Fibroblast of lung (primary cell): Measurements from ENCODE around the gene TENM4. TPM values are rescaled to one million over a fixed set of nuclear protein-coding genes. Genes with fewer than 3 reads are reported as not detected.
A peak's percentile ranks its signal among the peaks of the same experiment; 100 is the strongest.

ENCODE experiments used
- DNase-seq, 2 donors: peaks; one replicate each; pipeline versions ENCODE4 v3.0.0 to v3.0.0-alpha.2; 2010; ENCODE audit warnings: low read depth in 2 of 2
- H2AFZ ChIP-seq: 2 replicates; pipeline ENCODE4 v1.5.1; 2012; ENCODE audit warnings: low read length, control low read depth, inconsistent platforms
- H3K27ac ChIP-seq: 2 replicates; pipeline ENCODE4 v1.5.1; 2011; ENCODE audit warnings: low read length, control low read depth; ENCODE audit not compliant: insufficient read depth
- H3K27me3 ChIP-seq: 2 replicates; pipeline ENCODE4 v1.5.1; 2011; ENCODE audit warnings: mild to moderate bottlenecking, low read length; ENCODE audit not compliant: control insufficient read depth, insufficient read depth
- H3K36me3 ChIP-seq: 2 replicates; pipeline ENCODE4 v1.5.1; 2011; ENCODE audit warnings: low read length; ENCODE audit not compliant: control insufficient read depth, insufficient read depth
- H3K4me1 ChIP-seq: 2 replicates; pipeline ENCODE4 v1.5.1; 2011; ENCODE audit warnings: low read length; ENCODE audit not compliant: control insufficient read depth, insufficient read depth; ENCODE audit errors: extremely low read depth
- H3K4me2 ChIP-seq: 2 replicates; pipeline ENCODE4 v1.5.1; 2011; ENCODE audit warnings: low read length, control low read depth; ENCODE audit not compliant: insufficient read depth; ENCODE audit errors: extremely low read depth
- H3K4me3 ChIP-seq, 4 experiments: fragments of 200-600 bp in 1 of 4; sonication (generic) in 1 of 4; replicated peaks in 1 of 4; 2 replicates each; pipeline ENCODE4 v1.5.1; 2011 to 2016; ENCODE audit warnings: low read length in 4 of 4, low read depth in 3 of 4, mild to moderate bottlenecking in 3 of 4, control low read depth in 2 of 4, inconsistent platforms in 1 of 4, mixed read lengths in 1 of 4; ENCODE audit not compliant: insufficient read depth in 1 of 4; ENCODE audit errors: control extremely low read depth in 1 of 4
- H3K79me2 ChIP-seq: 2 replicates; pipeline ENCODE4 v1.5.1; 2012; ENCODE audit warnings: mild to moderate bottlenecking, low read length, inconsistent platforms; ENCODE audit not compliant: control insufficient read depth, insufficient read depth
- H3K9ac ChIP-seq: 2 replicates; pipeline ENCODE4 v1.5.1; 2011; ENCODE audit warnings: mild to moderate bottlenecking, low read length, control low read depth; ENCODE audit not compliant: insufficient read depth
- H3K9me3 ChIP-seq: 2 replicates; pipeline ENCODE4 v1.5.1; 2012; ENCODE audit warnings: low read depth, low read length; ENCODE audit not compliant: control insufficient read depth, insufficient read depth
- H4K20me1 ChIP-seq: 2 replicates; pipeline ENCODE4 v1.5.1; 2011; ENCODE audit warnings: low read length; ENCODE audit not compliant: control insufficient read depth, insufficient read depth; ENCODE audit errors: extremely low read depth
- EZH2 ChIP-seq: IDR thresholded peaks from 2 replicates; pipeline ENCODE4 v1.5.1; 2012; ENCODE audit warnings: low read length, control low read depth, mild to moderate bottlenecking; ENCODE audit errors: missing control alignments
- polyA plus RNA-seq, 2 donors: library from polyadenylated mRNA; depleted of rRNA in 1 of 2; stranded (reverse) in 1 of 2; unstranded in 1 of 2; fragments of >200 nt; gene quantifications; 2 replicates each; pipeline ENCODE4 v1.2.1, GENCODE V29; 2011 to 2012; ENCODE audit warnings: missing spikeins in 1 of 2
- total RNA-seq: library from RNA; depleted of rRNA; stranded (reverse); fragments of >200 nt; gene quantifications from 2 replicates; pipeline ENCODE4 v1.2.1, GENCODE V29; 2014
- TF ChIP-seq, protein P1 (sequence below), 2 donors: IDR thresholded peaks in 1 of 2; conservative IDR thresholded peaks in 1 of 2; 1 replicate in 1 of 2; 2 replicates in 1 of 2; pipeline ENCODE4 v1.5.1; 2011 to 2012; ENCODE audit warnings: low read length in 2 of 2, control low read depth in 1 of 2, inconsistent platforms in 1 of 2, low read depth in 1 of 2, mild to moderate bottlenecking in 1 of 2

The TENM4 gene
- total and polyA plus RNA-seq, 2 donors (not counting 1 experiment from before 2014, with no cell fraction given): 4.6 to 48.4 TPM

DNA sequence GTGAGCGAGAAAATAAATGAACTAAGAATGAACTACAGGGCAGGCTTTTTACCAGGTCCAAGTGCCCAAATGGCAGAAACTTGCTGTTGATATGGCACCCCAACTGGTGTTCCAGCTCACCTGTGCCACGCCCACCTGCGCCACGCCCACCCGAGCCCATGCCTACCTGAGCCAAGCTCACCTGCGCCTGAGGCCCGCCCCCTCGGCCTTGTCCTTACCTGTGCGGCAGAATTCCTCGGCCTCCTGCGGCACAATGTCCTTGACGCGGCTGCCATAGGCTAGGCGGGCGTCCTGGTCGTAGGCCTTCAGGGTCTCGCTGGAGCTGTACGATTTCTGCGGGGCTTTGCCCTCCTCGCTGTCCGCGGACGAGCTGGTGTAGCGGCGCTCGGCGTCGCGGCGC is 371.3 kb downstream of the TENM4 start:
- Histone ChIP-seq H3K27ac (no peak overlapping the region), H3K36me3 (no peaks in the 10 kb centered on the region), H3K27me3 (no peaks in the 10 kb centered on the region), H3K4me1 (no peaks in the 10 kb centered on the region), H3K4me3 (no peak overlapping the region), H2AFZ (no peak overlapping the region), H4K20me1 (no peaks in the 10 kb centered on the region), H3K9ac (no peak overlapping the region), H3K9me3 (no peaks in the 10 kb centered on the region), H3K79me2 (no peaks in the 10 kb centered on the region), H3K4me2 (no peak overlapping the region)
- no peak for DNase-seq
- no peak for TF ChIP-seq EZH2
- TF ChIP-seq, protein P1, sequence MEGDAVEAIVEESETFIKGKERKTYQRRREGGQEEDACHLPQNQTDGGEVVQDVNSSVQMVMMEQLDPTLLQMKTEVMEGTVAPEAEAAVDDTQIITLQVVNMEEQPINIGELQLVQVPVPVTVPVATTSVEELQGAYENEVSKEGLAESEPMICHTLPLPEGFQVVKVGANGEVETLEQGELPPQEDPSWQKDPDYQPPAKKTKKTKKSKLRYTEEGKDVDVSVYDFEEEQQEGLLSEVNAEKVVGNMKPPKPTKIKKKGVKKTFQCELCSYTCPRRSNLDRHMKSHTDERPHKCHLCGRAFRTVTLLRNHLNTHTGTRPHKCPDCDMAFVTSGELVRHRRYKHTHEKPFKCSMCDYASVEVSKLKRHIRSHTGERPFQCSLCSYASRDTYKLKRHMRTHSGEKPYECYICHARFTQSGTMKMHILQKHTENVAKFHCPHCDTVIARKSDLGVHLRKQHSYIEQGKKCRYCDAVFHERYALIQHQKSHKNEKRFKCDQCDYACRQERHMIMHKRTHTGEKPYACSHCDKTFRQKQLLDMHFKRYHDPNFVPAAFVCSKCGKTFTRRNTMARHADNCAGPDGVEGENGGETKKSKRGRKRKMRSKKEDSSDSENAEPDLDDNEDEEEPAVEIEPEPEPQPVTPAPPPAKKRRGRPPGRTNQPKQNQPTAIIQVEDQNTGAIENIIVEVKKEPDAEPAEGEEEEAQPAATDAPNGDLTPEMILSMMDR (conservative IDR thresholded peaks at IDR 0.05 in 1 of 2, IDR thresholded peaks at IDR 0.05 in 1 of 2; ENCODE audit: low read depth in 1 of 2, low read length in 2 of 2): no peak

DNA sequence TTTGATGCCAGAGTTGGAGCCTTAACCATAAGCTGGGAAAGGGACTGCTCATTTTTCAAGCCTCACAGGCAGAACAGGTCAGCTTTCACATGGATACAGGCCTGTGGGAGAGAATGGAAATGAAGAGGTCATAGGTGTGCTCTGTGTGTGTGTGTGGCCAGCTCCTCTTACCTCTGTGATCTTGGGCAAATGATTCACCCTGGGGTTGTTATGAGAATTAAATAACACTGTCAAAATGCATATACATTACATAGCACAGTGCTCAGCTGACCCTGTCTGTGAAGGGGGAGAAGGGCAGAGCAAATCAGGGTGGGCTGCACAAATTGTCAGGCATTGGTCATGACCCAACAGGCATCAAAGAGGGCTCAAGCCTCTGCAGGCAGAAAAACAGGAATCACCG is 372.5 kb downstream of the TENM4 start:
- H3K4me2 ChIP-seq: no peak overlapping the region
- H2AFZ ChIP-seq: no peak overlapping the region
- no peaks in the 10 kb centered on the region for H3K4me1 ChIP-seq
- no peak overlapping the region for H3K27ac ChIP-seq
- DNase-seq: no peak
- H4K20me1 ChIP-seq: no peaks in the 10 kb centered on the region
- no peaks in the 10 kb centered on the region for H3K27me3 ChIP-seq
- no peaks in the 10 kb centered on the region for H3K9me3 ChIP-seq
- H3K4me3 ChIP-seq: no peak overlapping the region
- H3K36me3 ChIP-seq: no peaks in the 10 kb centered on the region
- H3K9ac ChIP-seq: no peak overlapping the region
- no peaks in the 10 kb centered on the region for H3K79me2 ChIP-seq
- no peak for TF ChIP-seq EZH2
- TF ChIP-seq, protein P1 (conservative IDR thresholded peaks at IDR 0.05 in 1 of 2, IDR thresholded peaks at IDR 0.05 in 1 of 2; ENCODE audit: low read depth in 1 of 2, low read length in 2 of 2): no peak

DNA sequence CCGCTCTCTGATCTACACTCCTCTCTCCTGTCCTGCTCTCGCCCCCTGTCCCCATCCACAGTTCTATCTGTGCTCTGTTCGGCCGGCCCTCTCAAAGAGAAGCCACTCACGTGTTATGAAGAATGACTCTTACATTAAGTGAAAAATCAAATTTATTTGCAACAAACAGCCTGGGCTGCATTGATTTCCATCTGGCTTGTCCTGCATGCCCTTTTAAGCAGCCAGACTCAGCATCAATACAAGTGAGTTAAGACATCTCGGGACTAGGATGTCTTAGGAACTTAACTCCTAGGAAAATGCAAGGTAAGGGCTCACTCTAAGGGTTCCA is 373.5 kb downstream of the TENM4 start:
- Histone ChIP-seq H4K20me1 (no peaks in the 10 kb centered on the region), H3K9me3 (no peaks in the 10 kb centered on the region), H3K9ac (no peak overlapping the region), H3K4me1 (no peaks in the 10 kb centered on the region), H3K4me2 (no peak overlapping the region), H3K36me3 (no peaks in the 10 kb centered on the region), H3K27ac (no peak overlapping the region), H3K27me3 (no peaks in the 10 kb centered on the region), H3K79me2 (no peaks in the 10 kb centered on the region), H2AFZ (no peak overlapping the region), H3K4me3 (peak overlapping the region in 1 of 4 experiments; percentile 4)
- TF ChIP-seq, protein P1 (conservative IDR thresholded peaks at IDR 0.05 in 1 of 2, IDR thresholded peaks at IDR 0.05 in 1 of 2; ENCODE audit: low read depth in 1 of 2, low read length in 2 of 2): no peak
- no peak for TF ChIP-seq EZH2
- DNase-seq: no peak
